H9 (cell line): Measurements from ENCODE around the gene KLHDC9. TPM values are rescaled to one million over a fixed set of nuclear protein-coding genes. Genes with fewer than 3 reads are reported as not detected.

Source experiments
- DNase-seq: peaks from one replicate; pipeline ENCODE4 v3.0.0-alpha.2; 2017
- H2AFZ ChIP-seq: one replicate; pipeline ENCODE4 v1.6.1; 2013; ENCODE audit warnings: mild to moderate bottlenecking, low read length, control low read depth, moderate library complexity
- H2AK5ac ChIP-seq: 2 replicates; pipeline ENCODE4 v1.6.1; 2013; ENCODE audit warnings: low read length, control low read depth, mixed read lengths; ENCODE audit not compliant: insufficient read length
- H2BK120ac ChIP-seq: one replicate; pipeline ENCODE4 v1.6.1; 2013; ENCODE audit warnings: low read depth, mild to moderate bottlenecking, low read length, control low read depth, inconsistent platforms; ENCODE audit not compliant: poor library complexity, severe bottlenecking
- H2BK12ac ChIP-seq: 2 replicates; pipeline ENCODE4 v1.6.1; 2013; ENCODE audit warnings: low read length, control low read depth, mixed read lengths, low read depth; ENCODE audit not compliant: insufficient read length
- H2BK15ac ChIP-seq: 2 replicates; pipeline ENCODE4 v1.6.1; 2013; ENCODE audit warnings: low read depth, low read length, control low read depth
- H2BK20ac ChIP-seq: one replicate; pipeline ENCODE4 v1.6.1; 2013; ENCODE audit warnings: low read depth, mild to moderate bottlenecking, low read length, control low read depth, inconsistent platforms; ENCODE audit not compliant: poor library complexity, severe bottlenecking
- H2BK5ac ChIP-seq: 2 replicates; pipeline ENCODE4 v1.6.1; 2013; ENCODE audit warnings: low read length, control low read depth, mixed read lengths; ENCODE audit not compliant: insufficient read length
- H3K14ac ChIP-seq: 2 replicates; pipeline ENCODE4 v1.6.1; 2013; ENCODE audit warnings: low read length, control low read depth; ENCODE audit not compliant: insufficient read depth
- H3K18ac ChIP-seq: 2 replicates; pipeline ENCODE4 v1.6.1; 2013; ENCODE audit warnings: low read depth, mild to moderate bottlenecking, mixed read lengths, low read length, control low read depth; ENCODE audit not compliant: insufficient read length
- H3K23ac ChIP-seq: 2 replicates; pipeline ENCODE4 v1.6.1; 2013; ENCODE audit warnings: low read length, control low read depth, mixed read lengths, low read depth; ENCODE audit not compliant: insufficient read length
- H3K23me2 ChIP-seq: 2 replicates; pipeline ENCODE4 v1.6.1; 2013; ENCODE audit warnings: low read depth, mild to moderate bottlenecking, mixed read lengths, low read length, control low read depth; ENCODE audit not compliant: insufficient read length, poor library complexity, severe bottlenecking
- H3K27ac ChIP-seq: 2 replicates; pipeline ENCODE4 v1.5.1; 2013; ENCODE audit warnings: low read length, control low read depth, mixed read lengths, low read depth; ENCODE audit not compliant: insufficient read length
- H3K27me3 ChIP-seq: 2 replicates; pipeline ENCODE4 v1.6.1; 2013; ENCODE audit warnings: low read length, control low read depth, inconsistent platforms; ENCODE audit not compliant: insufficient read depth
- H3K4ac ChIP-seq: 2 replicates; pipeline ENCODE4 v1.6.1; 2013; ENCODE audit warnings: low read depth, mild to moderate bottlenecking, control low read depth, inconsistent platforms, low read length, moderate library complexity
- H3K4me1 ChIP-seq: 2 replicates; pipeline ENCODE4 v1.6.1; 2013; ENCODE audit warnings: low read length, control low read depth, inconsistent platforms; ENCODE audit not compliant: insufficient read depth
- H3K4me2 ChIP-seq: 2 replicates; pipeline ENCODE4 v1.6.1; 2013; ENCODE audit warnings: low read length, control low read depth, mixed read lengths; ENCODE audit not compliant: insufficient read length, insufficient read depth
- H3K56ac ChIP-seq: 2 replicates; pipeline ENCODE4 v1.6.1; 2013; ENCODE audit warnings: low read depth, mild to moderate bottlenecking, mixed read lengths, low read length, control low read depth; ENCODE audit not compliant: insufficient read length
- H3K79me1 ChIP-seq: 2 replicates; pipeline ENCODE4 v1.6.1; 2013; ENCODE audit warnings: low read depth, mild to moderate bottlenecking, moderate library complexity, low read length, control low read depth, inconsistent platforms; ENCODE audit not compliant: insufficient read depth, poor library complexity, severe bottlenecking
- H3K79me2 ChIP-seq: 2 replicates; pipeline ENCODE4 v1.6.1; 2013; ENCODE audit warnings: low read length, control low read depth, inconsistent platforms; ENCODE audit not compliant: insufficient read depth
- H3K9ac ChIP-seq: 2 replicates; pipeline ENCODE4 v1.6.1; 2013; ENCODE audit warnings: low read length, control low read depth, mixed read lengths; ENCODE audit not compliant: insufficient read length; ENCODE audit errors: extremely low read depth
- H3K9me3 ChIP-seq: one replicate; pipeline ENCODE4 v1.6.1; 2013; ENCODE audit warnings: low read depth, low read length, inconsistent platforms; ENCODE audit not compliant: control insufficient read depth
- H3T11ph ChIP-seq: one replicate; pipeline ENCODE4 v1.6.1; 2013; ENCODE audit warnings: mild to moderate bottlenecking, low read length, control low read depth, inconsistent platforms
- H4K20me1 ChIP-seq: one replicate; pipeline ENCODE4 v1.6.1; 2013; ENCODE audit not compliant: control insufficient read depth, insufficient read length, insufficient read depth
- H4K5ac ChIP-seq: 2 replicates; pipeline ENCODE4 v1.6.1; 2013; ENCODE audit warnings: low read depth, mild to moderate bottlenecking, mixed read lengths, low read length, control low read depth; ENCODE audit not compliant: insufficient read length
- H4K8ac ChIP-seq: replicated peaks from 2 replicates; pipeline ENCODE4 v1.6.1; 2013; ENCODE audit warnings: low read length, control low read depth, mixed read lengths, low read depth; ENCODE audit not compliant: insufficient read length
- H4K91ac ChIP-seq: 2 replicates; pipeline ENCODE4 v1.6.1; 2013; ENCODE audit warnings: low read depth, mild to moderate bottlenecking, moderate library complexity, mixed read lengths, low read length, control low read depth; ENCODE audit not compliant: insufficient read length
- H3K27ac Mint-ChIP-seq, 3 experiments: 2 replicates in 2 of 3; 3 replicates in 1 of 3; pipeline ENCODE4 v1.8.0; 2020 to 2021; ENCODE audit warnings: mixed read lengths in 3 of 3, mild to moderate bottlenecking in 1 of 3, moderate library complexity in 1 of 3
- H3K27me3 Mint-ChIP-seq: 2 replicates; pipeline ENCODE4 v1.8.0; 2021; ENCODE audit warnings: low read depth, mild to moderate bottlenecking, moderate library complexity, mixed read lengths
- H3K36me3 Mint-ChIP-seq, 3 experiments: 2 replicates in 2 of 3; 3 replicates in 1 of 3; pipeline ENCODE4 v1.8.0; 2020 to 2021; ENCODE audit warnings: low read depth in 3 of 3, mixed read lengths in 3 of 3; ENCODE audit not compliant: insufficient read depth in 1 of 3
- H3K4me1 Mint-ChIP-seq, 2 experiments: 2 replicates each; pipeline ENCODE4 v1.8.0; 2020; ENCODE audit warnings: mixed read lengths in 2 of 2
- H3K4me3 Mint-ChIP-seq, 2 experiments: 2 replicates in 1 of 2; 3 replicates in 1 of 2; pipeline ENCODE4 v1.8.0; 2020 to 2021; ENCODE audit warnings: mild to moderate bottlenecking in 2 of 2, mixed read lengths in 2 of 2, moderate library complexity in 1 of 2
- H3K9me3 Mint-ChIP-seq, 2 experiments: 2 replicates in 1 of 2; 3 replicates in 1 of 2; pipeline ENCODE4 v1.8.0; 2020; ENCODE audit warnings: mild to moderate bottlenecking in 2 of 2, mixed read lengths in 2 of 2, moderate library complexity in 1 of 2
- WGBS: extraction: QIAGEN DNeasy Blood & Tissue Kit; methylation state at CpG from one replicate; pipeline ENCODE4 v1.1.7; 2013; ENCODE audit warnings: missing lambda C conversion rate, low lambda C conversion rate, mixed read lengths; ENCODE audit not compliant: insufficient read length; ENCODE audit errors: extremely low coverage; 5-methylcytosine and 5-hydroxymethylcytosine counted together
- total RNA-seq: library from RNA; stranded (reverse); gene quantifications from 2 replicates; pipeline ENCODE4 v1.2.1, GENCODE V29; 2021
- TF ChIP-seq, protein P1 (sequence below): fragments of 200-600 bp; sonication (generic); conservative IDR thresholded peaks from 3 replicates; pipeline ENCODE4 v1.8.0; 2021; ENCODE audit warnings: antibody characterized with exemption, mild to moderate bottlenecking

KLHDC9 gene
- total RNA-seq, 1 experiment from 2014 or later, result 6.6 TPM

DNA sequence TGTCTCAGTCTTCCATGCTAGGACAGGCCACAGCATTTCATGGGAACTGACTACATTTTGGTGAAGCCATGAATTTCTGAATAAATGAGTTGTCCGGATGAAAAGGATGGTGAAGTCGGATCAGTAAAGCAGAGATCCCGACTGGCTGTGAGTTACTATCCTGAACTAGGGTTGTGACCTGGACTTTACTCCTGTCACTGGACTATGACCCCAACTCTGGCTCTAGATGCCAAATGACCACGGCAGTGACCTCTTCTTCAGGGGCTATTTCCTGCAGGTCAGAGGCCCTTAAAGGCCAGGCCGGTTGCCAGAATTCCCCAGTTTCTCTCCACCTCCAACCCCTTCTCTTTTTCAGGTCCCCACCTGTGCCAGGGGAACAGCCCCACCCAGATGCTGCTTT lies 7.1 kb upstream of the KLHDC9 start:
- Mint-ChIP-seq H3K36me3 (no peaks in the 10 kb centered on the region), H3K4me1 (peaks cover 14% of the 10 kb centered on the region in 2 experiments), H3K27me3 (peaks cover 9% of the 10 kb centered on the region), H3K4me3 (no peak overlapping the region), H3K27ac (no peak overlapping the region), H3K9me3 (no peaks in the 10 kb centered on the region)
- Histone ChIP-seq H2BK15ac (no peak overlapping the region), H2AFZ (no peak overlapping the region), H2BK5ac (no peak overlapping the region), H2BK20ac (no peak overlapping the region), H3K9me3 (no peaks in the 10 kb centered on the region), H2BK12ac (no peak overlapping the region), H3K56ac (no peak overlapping the region), H3K23ac (no peak overlapping the region), H3K27me3 (no peaks in the 10 kb centered on the region; the same call in 1 of the 2 replicates), H3K4me1 (no peaks in the 10 kb centered on the region), H3K18ac (no peak overlapping the region), H4K91ac (no peak overlapping the region), H3K23me2 (no peaks in the 10 kb centered on the region), H3T11ph (no peak overlapping the region), H2BK120ac (no peak overlapping the region), H4K5ac (no peak overlapping the region), H3K14ac (no peak overlapping the region), H3K9ac (no peak overlapping the region), H2AK5ac (no peak overlapping the region), H3K79me1 (no peaks in the 10 kb centered on the region), H4K20me1 (no peaks in the 10 kb centered on the region), H3K79me2 (no peaks in the 10 kb centered on the region), H3K4ac (no peak overlapping the region), H3K4me2 (no peak overlapping the region), H3K27ac (no peak overlapping the region), H4K8ac (no peak overlapping the region)
- WGBS, result no CpG with 5 or more reads among the region's 5 CpGs
- DNase-seq, result no peak
- TF ChIP-seq, protein P1, sequence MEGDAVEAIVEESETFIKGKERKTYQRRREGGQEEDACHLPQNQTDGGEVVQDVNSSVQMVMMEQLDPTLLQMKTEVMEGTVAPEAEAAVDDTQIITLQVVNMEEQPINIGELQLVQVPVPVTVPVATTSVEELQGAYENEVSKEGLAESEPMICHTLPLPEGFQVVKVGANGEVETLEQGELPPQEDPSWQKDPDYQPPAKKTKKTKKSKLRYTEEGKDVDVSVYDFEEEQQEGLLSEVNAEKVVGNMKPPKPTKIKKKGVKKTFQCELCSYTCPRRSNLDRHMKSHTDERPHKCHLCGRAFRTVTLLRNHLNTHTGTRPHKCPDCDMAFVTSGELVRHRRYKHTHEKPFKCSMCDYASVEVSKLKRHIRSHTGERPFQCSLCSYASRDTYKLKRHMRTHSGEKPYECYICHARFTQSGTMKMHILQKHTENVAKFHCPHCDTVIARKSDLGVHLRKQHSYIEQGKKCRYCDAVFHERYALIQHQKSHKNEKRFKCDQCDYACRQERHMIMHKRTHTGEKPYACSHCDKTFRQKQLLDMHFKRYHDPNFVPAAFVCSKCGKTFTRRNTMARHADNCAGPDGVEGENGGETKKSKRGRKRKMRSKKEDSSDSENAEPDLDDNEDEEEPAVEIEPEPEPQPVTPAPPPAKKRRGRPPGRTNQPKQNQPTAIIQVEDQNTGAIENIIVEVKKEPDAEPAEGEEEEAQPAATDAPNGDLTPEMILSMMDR, result no peak
